ENCODE results near the gene PODXL2. TPM values are rescaled to one million over a fixed set of nuclear protein-coding genes. Genes with fewer than 3 reads are reported as not detected.
A peak's percentile ranks its signal among the peaks of the same experiment; 100 is the strongest.

The PODXL2 gene
- total RNA-seq, 4 donors from 2014 or later = 1.5 to 3.2 (median 2.0) TPM

DNA sequence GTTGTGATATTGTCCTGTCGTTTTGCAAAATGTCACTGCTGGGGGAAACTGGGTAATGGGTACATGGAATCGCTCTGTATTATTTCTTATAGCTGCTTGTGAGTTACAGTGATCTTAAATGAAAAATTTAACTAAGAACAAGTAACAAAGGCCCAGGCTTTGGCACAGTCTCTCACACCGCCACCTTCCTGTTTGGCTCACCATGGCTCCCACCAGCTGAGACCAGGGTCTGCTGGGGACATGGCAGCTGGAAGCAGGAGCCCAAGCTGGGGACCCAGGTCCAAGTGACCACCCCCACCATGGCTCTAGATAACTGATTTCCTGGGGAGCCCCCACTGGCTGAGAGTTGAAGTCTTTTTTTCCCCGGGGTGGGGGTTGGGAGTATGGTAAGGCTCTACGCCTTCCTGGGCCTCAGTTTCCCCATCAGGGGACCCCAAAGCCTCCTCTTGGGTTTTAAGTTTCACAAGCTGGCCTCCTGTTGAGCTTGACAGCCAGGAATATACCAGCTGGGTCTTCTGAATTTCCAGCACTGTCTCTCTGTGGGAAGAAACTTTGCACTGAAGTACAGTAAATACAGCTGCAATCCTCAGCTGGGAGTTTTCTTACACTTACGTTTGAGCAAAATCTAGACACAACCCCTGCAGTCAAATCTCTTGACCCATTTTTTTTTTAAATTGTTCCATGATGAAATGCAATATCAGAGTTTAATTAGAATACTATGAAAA is 69.9 kb downstream of the PODXL2 start:
- in situ Hi-C loops (cut with MboI; ENCODE audit: low sequenced_read_pairs in 4 of 4) (no loop called here), intact Hi-C loops (cut with DNase I; ENCODE audit: low total_unique reads) (loop anchor here (5.0 kb wide), 1 partner anchor 63 kb away; no protein-coding TSS in a partner anchor)
- DNase-seq = no peak
- Histone ChIP-seq H3K27me3 (no peaks in the 10 kb centered on the region), H3K27ac (peak overlapping the region; percentile 88 to 96 (median 92)), H3K36me3 (no peaks in the 10 kb centered on the region), H3K4me3 (no peak overlapping the region), H3K9me3 (no peaks in the 10 kb centered on the region), H3K4me1 (peaks cover 62 to 80% of the 10 kb centered on the region in 2 donors)
- no peak for TF ChIP-seq POLR2A (IDR thresholded peaks at IDR 0.05)
- TF ChIP-seq, protein P1, sequence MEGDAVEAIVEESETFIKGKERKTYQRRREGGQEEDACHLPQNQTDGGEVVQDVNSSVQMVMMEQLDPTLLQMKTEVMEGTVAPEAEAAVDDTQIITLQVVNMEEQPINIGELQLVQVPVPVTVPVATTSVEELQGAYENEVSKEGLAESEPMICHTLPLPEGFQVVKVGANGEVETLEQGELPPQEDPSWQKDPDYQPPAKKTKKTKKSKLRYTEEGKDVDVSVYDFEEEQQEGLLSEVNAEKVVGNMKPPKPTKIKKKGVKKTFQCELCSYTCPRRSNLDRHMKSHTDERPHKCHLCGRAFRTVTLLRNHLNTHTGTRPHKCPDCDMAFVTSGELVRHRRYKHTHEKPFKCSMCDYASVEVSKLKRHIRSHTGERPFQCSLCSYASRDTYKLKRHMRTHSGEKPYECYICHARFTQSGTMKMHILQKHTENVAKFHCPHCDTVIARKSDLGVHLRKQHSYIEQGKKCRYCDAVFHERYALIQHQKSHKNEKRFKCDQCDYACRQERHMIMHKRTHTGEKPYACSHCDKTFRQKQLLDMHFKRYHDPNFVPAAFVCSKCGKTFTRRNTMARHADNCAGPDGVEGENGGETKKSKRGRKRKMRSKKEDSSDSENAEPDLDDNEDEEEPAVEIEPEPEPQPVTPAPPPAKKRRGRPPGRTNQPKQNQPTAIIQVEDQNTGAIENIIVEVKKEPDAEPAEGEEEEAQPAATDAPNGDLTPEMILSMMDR (IDR thresholded peaks at IDR 0.05 in 4 of 5, conservative IDR thresholded peaks at IDR 0.05 in 1 of 5) = no peak
- ATAC-seq = no peak

DNA sequence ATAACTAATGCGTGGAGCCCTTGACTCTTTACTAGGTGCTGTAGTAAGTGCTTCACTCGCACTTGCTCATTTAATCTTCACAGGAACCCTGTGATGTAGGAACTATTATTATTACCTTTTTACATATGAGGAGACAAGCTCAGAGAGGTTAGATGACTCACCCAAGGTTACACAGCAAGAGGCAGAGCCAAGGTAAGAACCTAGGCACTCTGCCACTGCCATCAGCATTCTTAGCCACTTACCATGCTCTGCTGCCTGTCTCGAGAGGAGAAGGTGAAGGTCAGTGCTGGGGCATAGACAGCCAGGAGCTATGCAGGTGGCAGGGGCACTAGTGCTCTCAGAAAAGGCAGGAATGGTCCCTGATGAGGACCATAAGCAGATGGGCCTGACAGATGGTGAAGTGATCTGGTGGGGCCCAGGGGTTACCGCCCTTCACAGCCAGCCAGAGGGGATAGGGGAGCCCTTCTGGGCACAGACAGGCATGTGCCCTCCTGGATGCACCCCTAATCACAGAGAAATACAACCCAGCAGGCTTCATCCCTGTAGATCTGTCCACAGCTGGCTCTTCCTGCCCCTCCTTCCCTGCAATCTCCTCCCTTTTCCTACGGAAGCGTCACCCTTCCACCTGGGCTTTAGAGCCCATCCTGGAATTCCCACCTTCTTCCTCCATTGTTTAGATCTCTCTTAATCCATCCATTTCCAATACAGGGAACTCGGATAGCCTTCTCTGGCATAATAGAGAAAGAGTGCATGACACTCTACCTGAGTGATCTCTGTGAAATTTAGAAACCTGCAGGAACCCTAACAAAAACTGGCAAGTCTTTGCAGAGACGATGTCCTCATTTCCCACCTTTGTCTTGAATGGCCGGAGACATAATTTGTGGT is 70.7 kb downstream of the PODXL2 start:
- ATAC-seq (no peak), DNase-seq (no peak)
- no peaks in the 10 kb centered on the region for H3K9me3 ChIP-seq
- peak overlapping the region; percentile 88 to 96 (median 92) for H3K27ac ChIP-seq
- in situ Hi-C loops (cut with MboI; ENCODE audit: low sequenced_read_pairs in 4 of 4) = loop anchor here in 1 of 4 donors (5.0 kb wide), 1 partner anchor 48 kb away; no protein-coding TSS in a partner anchor
- intact Hi-C loops (cut with DNase I; ENCODE audit: low total_unique reads) = loop anchor here (5.0 kb wide), 1 partner anchor 63 kb away; no protein-coding TSS in a partner anchor
- H3K36me3 ChIP-seq = no peaks in the 10 kb centered on the region
- no peak overlapping the region for H3K4me3 ChIP-seq
- no peaks in the 10 kb centered on the region for H3K27me3 ChIP-seq
- H3K4me1 ChIP-seq = peaks cover 62 to 77% of the 10 kb centered on the region in 2 donors
- TF ChIP-seq, protein P1 (IDR thresholded peaks at IDR 0.05 in 4 of 5, conservative IDR thresholded peaks at IDR 0.05 in 1 of 5) = no peak
- TF ChIP-seq POLR2A (IDR thresholded peaks at IDR 0.05) = no peak

DNA sequence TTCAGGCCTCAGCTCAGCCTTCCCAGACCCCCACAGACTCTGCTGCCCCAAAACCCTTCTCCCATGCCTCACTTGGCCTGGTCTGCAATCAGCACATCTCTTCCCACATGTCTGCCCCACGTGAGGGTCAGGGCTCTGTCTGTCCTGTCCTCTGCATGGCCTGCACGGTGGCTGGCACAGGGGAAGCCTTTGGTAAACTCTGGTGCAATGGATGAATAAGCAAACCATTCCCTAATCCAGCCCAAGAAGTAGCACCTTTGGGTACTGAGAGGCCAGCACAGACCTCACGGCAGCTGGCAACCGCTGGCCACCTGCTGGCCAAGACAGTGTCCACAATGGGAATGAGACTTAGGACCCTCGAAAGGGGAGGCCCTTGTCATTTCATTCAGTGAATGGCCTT is 71.4 kb downstream of the PODXL2 start:
- TF ChIP-seq, protein P1 (IDR thresholded peaks at IDR 0.05 in 4 of 5, conservative IDR thresholded peaks at IDR 0.05 in 1 of 5) = no peak
- no peak for TF ChIP-seq POLR2A (IDR thresholded peaks at IDR 0.05)
- H3K27ac ChIP-seq = peak overlapping the region; percentile 88 to 96 (median 92)
- no peak for DNase-seq
- H3K4me1 ChIP-seq = peaks cover 62 to 76% of the 10 kb centered on the region in 2 donors
- ATAC-seq = no peak
- in situ Hi-C loops (cut with MboI; ENCODE audit: low sequenced_read_pairs in 4 of 4) = loop anchor here in 1 of 4 donors (5.0 kb wide), 1 partner anchor 47 kb away; no protein-coding TSS in a partner anchor
- no peaks in the 10 kb centered on the region for H3K9me3 ChIP-seq
- intact Hi-C loops (cut with DNase I; ENCODE audit: low total_unique reads) = no loop called here
- no peak overlapping the region for H3K4me3 ChIP-seq
- H3K36me3 ChIP-seq = no peaks in the 10 kb centered on the region
- no peaks in the 10 kb centered on the region for H3K27me3 ChIP-seq

DNA sequence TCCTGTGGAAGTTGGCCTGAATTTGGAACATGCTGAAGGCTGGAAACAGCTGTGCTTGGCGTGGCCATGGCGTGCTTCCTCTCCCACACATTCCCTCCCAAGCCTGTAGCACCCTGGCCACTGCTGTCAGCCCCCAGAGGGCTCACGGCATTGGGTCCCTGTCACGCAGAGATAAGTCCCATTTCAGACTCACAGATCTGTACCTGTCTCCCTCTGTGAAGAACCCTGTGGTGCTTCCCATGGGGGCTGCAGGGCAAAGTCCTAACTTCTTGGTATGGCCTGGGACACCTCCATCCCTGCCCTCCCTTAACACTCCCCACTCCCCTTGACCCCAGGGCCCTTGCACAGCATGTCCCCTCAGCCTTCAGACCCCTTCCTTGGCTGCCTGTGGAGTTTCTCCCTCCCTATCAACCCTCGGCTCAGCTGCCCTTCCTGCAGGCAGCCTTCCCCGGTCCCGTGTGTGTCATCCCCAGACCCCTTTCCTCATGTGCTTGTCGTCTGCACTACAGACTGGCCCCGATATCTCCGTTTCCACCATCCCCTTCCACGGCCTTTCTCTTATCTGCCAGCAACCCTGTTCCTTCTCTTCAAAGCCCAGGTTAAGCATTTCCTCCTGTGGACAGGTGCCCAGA is 72.4 kb downstream of the PODXL2 start:
- intact Hi-C loops (cut with DNase I; ENCODE audit: low total_unique reads) (no loop called here), in situ Hi-C loops (cut with MboI; ENCODE audit: low sequenced_read_pairs in 4 of 4) (loop anchor here in 1 of 4 donors (5.0 kb wide), 1 partner anchor 46 kb away; no protein-coding TSS in a partner anchor)
- no peak for TF ChIP-seq POLR2A (IDR thresholded peaks at IDR 0.05)
- TF ChIP-seq, protein P1 (IDR thresholded peaks at IDR 0.05 in 4 of 5, conservative IDR thresholded peaks at IDR 0.05 in 1 of 5) = no peak
- no peaks in the 10 kb centered on the region for H3K27me3 ChIP-seq
- H3K4me3 ChIP-seq = no peak overlapping the region
- no peaks in the 10 kb centered on the region for H3K36me3 ChIP-seq
- no peaks in the 10 kb centered on the region for H3K9me3 ChIP-seq
- peak overlapping the region; percentile 88 to 96 (median 92) for H3K27ac ChIP-seq
- ATAC-seq = no peak
- H3K4me1 ChIP-seq = peaks cover 60 to 71% of the 10 kb centered on the region in 2 donors
- peak in 1 of 2 donors; percentile 22 for DNase-seq

All from gastrocnemius medialis (tissue), 4 donors.